K562 (cell line): ENCODE data around the gene KIF26B. TPM values are rescaled to one million over a fixed set of nuclear protein-coding genes. Genes with fewer than 3 reads are reported as not detected.

ENCODE experiments used
- ATAC-seq: fragments of 200-7000 bp; cut with Tn5 transposase; 3 replicates; pipeline ENCODE4 v1.9.1; 2020; ENCODE audit warnings: moderate library complexity
- BruUV-seq: library from RNA; stranded (reverse); fragments of 400-500 nt; replicated peaks from 2 replicates; lab custom pipeline; 2021; lab: Mats Ljungman, UMichigan
- CTCF ChIA-PET: fragments of 300-600 bp; formaldehyde crosslinking; extraction: SDS; loops from one replicate; lab custom pipeline; 2021; ENCODE audit warnings: low intra/inter-chr PET ratio; lab: Yijun Ruan, JAX
- POLR2A ChIA-PET: fragments of 300-600, 350-650 bp; sonication (Branson Sonifier 250); formaldehyde crosslinking; extraction: SDS; loops from one replicate; lab custom pipeline; 2021; ENCODE audit warnings: antibody characterized with exemption, inconsistent platforms; lab: Yijun Ruan, JAX
- DNase-seq, 4 experiments: peaks; one replicate each; pipeline versions ENCODE4 v3.0.0 to v3.0.0-alpha.2; 2011 to 2018; ENCODE audit warnings: low spot score in 3 of 4, mixed read lengths in 3 of 4; ENCODE audit errors: extremely low read depth in 1 of 4
- FAIRE-seq: peaks from 2 replicates; lab custom pipeline; 2011; peaks lifted over from hg19 to GRCh38; lab: Jason Lieb, UNC
- H2AFZ ChIP-seq: 2 replicates; pipeline ENCODE4 v1.6.0; 2011; ENCODE audit warnings: low read depth, low read length, control low read depth, inconsistent platforms
- H3K27ac ChIP-seq: fragments of 200-600 bp; 3 replicates; pipeline ENCODE4 v1.8.0; 2011; ENCODE audit warnings: low read depth, mild to moderate bottlenecking, control low read depth, inconsistent platforms, low read length, moderate library complexity, mixed read lengths; ENCODE audit errors: extremely low read depth
- H3K27me3 ChIP-seq, 2 experiments: fragments of 300-600 bp in 1 of 2; 2 replicates in 1 of 2; 3 replicates in 1 of 2; pipeline versions ENCODE4 v1.6.0 to v1.8.0; 2011; ENCODE audit warnings: inconsistent platforms in 2 of 2, low read length in 2 of 2, mild to moderate bottlenecking in 1 of 2, mixed read lengths in 1 of 2, moderate library complexity in 1 of 2; ENCODE audit not compliant: control insufficient read depth in 2 of 2, insufficient read depth in 2 of 2
- H3K36me3 ChIP-seq: fragments of 300-600 bp; 3 replicates; pipeline ENCODE4 v1.8.0; 2011; ENCODE audit warnings: mild to moderate bottlenecking, low read length, inconsistent platforms; ENCODE audit not compliant: control insufficient read depth, insufficient read depth
- H3K4me1 ChIP-seq, 2 experiments: fragments of 200-600 bp in 1 of 2; replicated peaks in 1 of 2; 2 replicates in 1 of 2; 3 replicates in 1 of 2; pipeline versions ENCODE4 v1.5.1 to v1.8.0; 2011; ENCODE audit warnings: inconsistent platforms in 2 of 2, low read length in 2 of 2, mild to moderate bottlenecking in 1 of 2, mixed read lengths in 1 of 2, moderate library complexity in 1 of 2; ENCODE audit not compliant: control insufficient read depth in 2 of 2, insufficient read depth in 2 of 2
- H3K4me2 ChIP-seq: 2 replicates; pipeline ENCODE4 v1.6.1; 2011; ENCODE audit warnings: low read length, control low read depth, inconsistent platforms, mixed read lengths; ENCODE audit not compliant: insufficient read depth
- H3K4me3 ChIP-seq: fragments of 200-600 bp; sonication (generic), shearing (Covaris generic); 2 replicates; pipeline ENCODE4 v1.5.1; 2016; ENCODE audit warnings: control low read depth, inconsistent platforms
- H3K79me2 ChIP-seq: fragments of 200-600 bp; 3 replicates; pipeline ENCODE4 v1.8.0; 2011; ENCODE audit warnings: low read length, inconsistent platforms; ENCODE audit not compliant: control insufficient read depth, insufficient read depth
- H3K9ac ChIP-seq, 2 experiments: 2 replicates each; pipeline versions ENCODE4 v1.6.0 to v1.6.1; 2011; ENCODE audit warnings: low read depth in 2 of 2, low read length in 2 of 2, control low read depth in 1 of 2, inconsistent platforms in 1 of 2, mild to moderate bottlenecking in 1 of 2, mixed read lengths in 1 of 2; ENCODE audit not compliant: insufficient read depth in 1 of 2
- H3K9me1 ChIP-seq: one replicate; pipeline ENCODE4 v1.6.0; 2011; ENCODE audit warnings: inconsistent platforms, mild to moderate bottlenecking, low read length, moderate library complexity; ENCODE audit not compliant: control insufficient read depth, insufficient read depth
- H3K9me3 ChIP-seq: replicated peaks from 2 replicates; pipeline ENCODE4 v1.5.1; 2011; ENCODE audit warnings: low read depth, low read length, inconsistent platforms; ENCODE audit not compliant: control insufficient read depth, insufficient read depth
- H4K20me1 ChIP-seq: replicated peaks from 2 replicates; pipeline ENCODE4 v1.6.1; 2011; ENCODE audit warnings: low read length, inconsistent platforms, mixed read lengths; ENCODE audit not compliant: control insufficient read depth, insufficient read depth
- KDM4B ChIP-seq, 2 experiments: fragments of 450-650 bp in 1 of 2; sonication (generic) in 1 of 2; IDR thresholded peaks; 2 replicates each; pipeline ENCODE4 v1.6.1; 2016 to 2017; ENCODE audit warnings: borderline replicate concordance in 2 of 2, antibody characterized with exemption in 1 of 2, low read depth in 1 of 2, mild to moderate bottlenecking in 1 of 2
- MCM2 ChIP-seq: fragments of 450-650 bp; IDR thresholded peaks from 2 replicates; pipeline ENCODE4 v1.6.1; 2017; ENCODE audit warnings: low read depth, mild to moderate bottlenecking
- RBM14 ChIP-seq: fragments of 200-400 bp; formaldehyde crosslinking; IDR thresholded peaks from 2 replicates; pipeline ENCODE4 v1.6.1; 2018; ENCODE audit warnings: low read depth, mild to moderate bottlenecking, low read length, moderate library complexity, borderline replicate concordance; ENCODE audit not compliant: insufficient read depth
- TCF15 ChIP-seq: fragments of 250-450 bp; sonication (Bioruptor Pico); IDR thresholded peaks from 2 replicates; pipeline ENCODE4 v1.8.0; 2022; ENCODE audit warnings: moderate library complexity, mild to moderate bottlenecking, inconsistent platforms
- TEAD4 ChIP-seq, 2 experiments: sonication (generic) in 1 of 2; formaldehyde crosslinking in 1 of 2; IDR thresholded peaks; 2 replicates each; pipeline versions ENCODE4 v1.6.1 to v1.8.0; 2012 to 2022; ENCODE audit warnings: borderline replicate concordance in 1 of 2, inconsistent platforms in 1 of 2, low read length in 1 of 2, mild to moderate bottlenecking in 1 of 2, missing genetic modification reagents in 1 of 2
- ZBED1 ChIP-seq: IDR thresholded peaks from 2 replicates; pipeline ENCODE4 v1.6.1; 2014
- ZBTB40 ChIP-seq, 2 experiments: fragments of 450-650 bp in 1 of 2; sonication (generic) in 1 of 2; formaldehyde crosslinking in 1 of 2; IDR thresholded peaks; 2 replicates each; pipeline versions ENCODE4 v1.7.1 to v1.9.0; 2016 to 2022; ENCODE audit warnings: inconsistent platforms in 1 of 2, mild to moderate bottlenecking in 1 of 2, missing genetic modification reagents in 1 of 2
- ZBTB5 ChIP-seq: fragments of 450-650 bp; IDR thresholded peaks from 2 replicates; pipeline ENCODE4 v1.6.1; 2017; ENCODE audit warnings: antibody characterized with exemption
- WGBS: fragments of 100-300 bp; shearing (Covaris generic); methylation state at CpG from one replicate; pipeline ENCODE4 v1.1.6; 2016; ENCODE audit warnings: low coverage, mixed read lengths; ENCODE audit not compliant: insufficient coverage; ENCODE audit errors: missing lambda C conversion rate; 5-methylcytosine and 5-hydroxymethylcytosine counted together
- in situ Hi-C: fragments of 300-500 bp; cut with MboI; formaldehyde crosslinking; loops from 4 replicates; pipeline ENCODE4 v1.15.0; 2018; ENCODE audit warnings: inconsistent platforms, mixed read lengths
- intact Hi-C: fragments of 100-400 bp; cut with micrococcal nuclease; formaldehyde crosslinking; loops from 2 replicates; pipeline ENCODE4 v1.14.2; 2022
- polyA plus RNA-seq, 8 experiments: library from polyadenylated mRNA; depleted of rRNA in 4 of 8; stranded (reverse) in 5 of 8; unstranded in 3 of 8; fragments of >200 nt; fragmentation: Nextera tagmentation in 2 of 8; fragmentation: Illumina TruSeq in 1 of 8; extraction: Ambion mirVana in 2 of 8; extraction: Trizol in 1 of 8; gene quantifications; 2 replicates each; pipeline versions ENCODE4 v1.2.1 to v1.2.3, GENCODE V29; 2011 to 2014; ENCODE audit warnings: inconsistent platforms in 1 of 8, missing spikeins in 1 of 8
- total RNA-seq, 7 experiments: library from RNA; depleted of rRNA in 6 of 7; stranded (reverse); fragments of >200 nt in 6 of 7; fragmentation: Illumina TruSeq in 2 of 7; extraction: Trizol in 2 of 7; gene quantifications; 2 replicates each; pipeline versions ENCODE4 v1.2.1 to v1.2.3, GENCODE V29; 2011 to 2021; ENCODE audit warnings: low replicate concordance in 1 of 7

KIF26B gene
- total and polyA plus RNA-seq, 9 of the 15 experiments (the other 6 are each of a cell fraction or from before 2014, with no cell fraction given): 0.02 to 0.08 (median 0.03) TPM; not detected in 6

- no peak overlapping the region for H3K9ac ChIP-seq
- FAIRE-seq (no peak), DNase-seq (no peak), ATAC-seq (no peak)
- H4K20me1 ChIP-seq: peaks cover 4% of the 10 kb centered on the region
- ChIA-PET POLR2A (no interaction called here), CTCF (no interaction called here)
- H3K27me3 ChIP-seq: peaks cover 72 to 81% of the 10 kb centered on the region in 2 experiments
- H3K9me1 ChIP-seq: no peaks in the 10 kb centered on the region
- no peak overlapping the region for H3K4me2 ChIP-seq
- in situ Hi-C loops (no loop called here), intact Hi-C loops (no loop called here)
- H3K27ac ChIP-seq: no peak overlapping the region
- 16% methylated on average over 15 of the region's 15 CpGs for WGBS
- no peak overlapping the region for H3K4me3 ChIP-seq
- H3K36me3 ChIP-seq: no peaks in the 10 kb centered on the region
- peaks cover 0 to 3% of the 10 kb centered on the region in 2 experiments; a peak in 1 of 5 replicates for H3K4me1 ChIP-seq
- H3K9me3 ChIP-seq: no peaks in the 10 kb centered on the region; the same call in 1 of the 2 replicates
- no peak overlapping the region for H2AFZ ChIP-seq
- no peaks in the 10 kb centered on the region for H3K79me2 ChIP-seq
- BruUV-seq: no TSS peak
- TF ChIP-seq TCF15 (no peak), MCM2 (no peak), RBM14 (no peak), TEAD4 (IDR thresholded peaks at IDR 0.05; ENCODE audit: low read length) (no peak), TEAD4 (CRISPR knock-in tag; IDR thresholded peaks at IDR 0.05; ENCODE audit: borderline replicate concordance) (no peak), KDM4B (IDR thresholded peaks at IDR 0.05; ENCODE audit: borderline replicate concordance in 2 of 2, low read depth in 1 of 2) (no peak), ZBTB40 (IDR thresholded peaks at IDR 0.05) (peak; percentile 84), ZBTB40 (CRISPR knock-in tag; IDR thresholded peaks at IDR 0.05) (no peak), ZBTB5 (peak; percentile 50; the same call in 1 of the 2 replicates), ZBED1 (no peak)
Observed at GRCh38 chr1:245370175-245370825, 215.5 kb downstream of the KIF26B start.
